PC-9 (cell line): ENCODE results near the gene MED22. TPM values are rescaled to one million over a fixed set of nuclear protein-coding genes. Genes with fewer than 3 reads are reported as not detected.

Experiments used
- BruUV-seq: library from RNA; stranded (reverse); fragments of 400-500 nt; replicated peaks from 2 replicates; lab custom pipeline; 2021; lab: Mats Ljungman, UMichigan
- CTCF ChIA-PET: fragments of 300-600 bp; sonication (Branson Sonifier 250); formaldehyde crosslinking; loops from one replicate; lab custom pipeline; 2022; ENCODE audit warnings: antibody characterized with exemption; lab: Charles Lee
- POLR2A ChIA-PET: fragments of 300-600 bp; sonication (Branson Sonifier 250); formaldehyde crosslinking; loops from one replicate; lab custom pipeline; 2022; ENCODE audit warnings: antibody characterized with exemption; ENCODE audit not compliant: unreplicated experiment; lab: Charles Lee
- DNase-seq, 2 experiments: peaks; one replicate each; pipeline versions ENCODE4 v3.0.0 to v3.0.0-alpha.2; 2015 to 2022; ENCODE audit warnings: mixed read lengths in 1 of 2
- H2AFZ ChIP-seq: fragments of 200-600 bp; sonication (generic); 2 replicates; pipeline ENCODE4 v1.8.1; 2017; ENCODE audit warnings: antibody characterized with exemption
- H3F3A ChIP-seq: fragments of 200-600 bp; sonication (generic); 2 replicates; pipeline ENCODE4 v1.8.1; 2017; ENCODE audit warnings: antibody characterized with exemption, mild to moderate bottlenecking, low read depth; ENCODE audit not compliant: insufficient read depth
- H3K27ac ChIP-seq: fragments of 200-600 bp; sonication (generic); 2 replicates; pipeline ENCODE4 v1.6.1; 2016; ENCODE audit warnings: mixed run types
- H3K27me3 ChIP-seq: fragments of 200-600 bp; sonication (generic); 2 replicates; pipeline ENCODE4 v1.6.1; 2016; ENCODE audit warnings: low read depth, mixed run types; ENCODE audit not compliant: insufficient read depth
- H3K36me3 ChIP-seq: fragments of 200-600 bp; sonication (generic); 2 replicates; pipeline ENCODE4 v1.6.1; 2016; ENCODE audit warnings: low read depth, mixed run types
- H3K4me1 ChIP-seq: fragments of 200-600 bp; sonication (generic); replicated peaks from 2 replicates; pipeline ENCODE4 v1.6.1; 2016; ENCODE audit warnings: mixed run types; ENCODE audit not compliant: insufficient read depth
- H3K4me2 ChIP-seq: fragments of 200-600 bp; sonication (generic); 2 replicates; pipeline ENCODE4 v1.6.1; 2017; ENCODE audit warnings: mixed run types
- H3K4me3 ChIP-seq: fragments of 200-600 bp; sonication (generic); 2 replicates; pipeline ENCODE4 v1.6.1; 2016; ENCODE audit warnings: mixed run types
- H3K79me2 ChIP-seq: fragments of 200-600 bp; sonication (generic); 2 replicates; pipeline ENCODE4 v1.6.1; 2017; ENCODE audit warnings: low read depth, mixed run types
- H3K9me2 ChIP-seq: fragments of 200-600 bp; sonication (generic); 2 replicates; pipeline ENCODE4 v1.8.1; 2017; ENCODE audit warnings: mild to moderate bottlenecking; ENCODE audit not compliant: insufficient read depth
- H3K9me3 ChIP-seq: fragments of 200-600 bp; sonication (generic); 2 replicates; pipeline ENCODE4 v1.8.1; 2016; ENCODE audit warnings: low read depth; ENCODE audit not compliant: insufficient read depth
- H4K20me1 ChIP-seq: fragments of 200-600 bp; sonication (generic); 2 replicates; pipeline ENCODE4 v1.8.1; 2017; ENCODE audit not compliant: insufficient read depth
- EZH2 ChIP-seq: fragments of 200-600 bp; sonication (generic); IDR thresholded peaks from 2 replicates; pipeline ENCODE4 v1.8.0; 2017; ENCODE audit warnings: antibody characterized with exemption, low read depth
- intact Hi-C: fragments of 100-400 bp; cut with micrococcal nuclease; formaldehyde crosslinking; loops from one replicate; pipeline ENCODE4 v1.10.0; 2022; ENCODE audit not compliant: unreplicated experiment
- total RNA-seq: library from RNA; stranded (reverse); gene quantifications from 2 replicates; pipeline ENCODE4 v1.2.3, GENCODE V29; 2021
- TF ChIP-seq, protein P1 (sequence below): fragments of 200-600 bp; sonication (generic); conservative IDR thresholded peaks from 2 replicates; pipeline ENCODE4 v1.6.1; 2017; ENCODE audit warnings: mixed run types, antibody characterized with exemption, mild to moderate bottlenecking, moderate library complexity

The MED22 gene
- total RNA-seq, 1 experiment from 2014 or later: 38.7 TPM

DNA sequence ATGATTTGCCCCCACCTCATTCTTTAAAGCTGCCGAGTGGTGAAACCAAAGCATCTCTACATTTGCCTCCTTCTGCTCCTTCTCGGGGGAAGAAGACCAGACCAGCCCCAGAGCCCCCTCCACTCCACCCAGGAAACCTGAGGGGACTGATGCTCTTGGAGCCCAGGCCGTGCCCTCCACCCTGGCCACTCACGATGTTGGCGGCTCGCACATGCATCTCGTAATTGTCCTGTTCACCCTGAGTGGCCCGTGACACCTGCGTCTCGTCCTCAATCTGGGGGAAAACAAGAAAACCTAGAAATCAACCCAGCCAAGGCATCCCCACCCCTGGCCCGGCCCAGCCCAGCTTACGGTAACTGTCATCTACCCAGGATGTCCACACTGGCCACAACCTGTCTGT is 3.0 kb downstream of the MED22 start:
- no peak overlapping the region for H3K27ac ChIP-seq
- no peaks in the 10 kb centered on the region for H3K27me3 ChIP-seq
- H3K79me2 ChIP-seq: peaks cover 47% of the 10 kb centered on the region
- POLR2A ChIA-PET: no interaction called here
- H3K9me2 ChIP-seq: no peaks in the 10 kb centered on the region
- TF ChIP-seq EZH2: no peak
- TF ChIP-seq, protein P1, sequence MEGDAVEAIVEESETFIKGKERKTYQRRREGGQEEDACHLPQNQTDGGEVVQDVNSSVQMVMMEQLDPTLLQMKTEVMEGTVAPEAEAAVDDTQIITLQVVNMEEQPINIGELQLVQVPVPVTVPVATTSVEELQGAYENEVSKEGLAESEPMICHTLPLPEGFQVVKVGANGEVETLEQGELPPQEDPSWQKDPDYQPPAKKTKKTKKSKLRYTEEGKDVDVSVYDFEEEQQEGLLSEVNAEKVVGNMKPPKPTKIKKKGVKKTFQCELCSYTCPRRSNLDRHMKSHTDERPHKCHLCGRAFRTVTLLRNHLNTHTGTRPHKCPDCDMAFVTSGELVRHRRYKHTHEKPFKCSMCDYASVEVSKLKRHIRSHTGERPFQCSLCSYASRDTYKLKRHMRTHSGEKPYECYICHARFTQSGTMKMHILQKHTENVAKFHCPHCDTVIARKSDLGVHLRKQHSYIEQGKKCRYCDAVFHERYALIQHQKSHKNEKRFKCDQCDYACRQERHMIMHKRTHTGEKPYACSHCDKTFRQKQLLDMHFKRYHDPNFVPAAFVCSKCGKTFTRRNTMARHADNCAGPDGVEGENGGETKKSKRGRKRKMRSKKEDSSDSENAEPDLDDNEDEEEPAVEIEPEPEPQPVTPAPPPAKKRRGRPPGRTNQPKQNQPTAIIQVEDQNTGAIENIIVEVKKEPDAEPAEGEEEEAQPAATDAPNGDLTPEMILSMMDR: no peak
- DNase-seq: no peak
- H3K4me2 ChIP-seq: no peak overlapping the region
- H4K20me1 ChIP-seq: peaks cover 24% of the 10 kb centered on the region
- peaks cover 15% of the 10 kb centered on the region for H3K4me1 ChIP-seq
- H3F3A ChIP-seq: peaks cover 20% of the 10 kb centered on the region
- CTCF ChIA-PET: no interaction called here
- no peak overlapping the region for H2AFZ ChIP-seq
- H3K36me3 ChIP-seq: peaks cover 16% of the 10 kb centered on the region
- no peak overlapping the region for H3K4me3 ChIP-seq
- H3K9me3 ChIP-seq: no peaks in the 10 kb centered on the region
- intact Hi-C loops: no loop called here
- BruUV-seq: no TSS peak

DNA sequence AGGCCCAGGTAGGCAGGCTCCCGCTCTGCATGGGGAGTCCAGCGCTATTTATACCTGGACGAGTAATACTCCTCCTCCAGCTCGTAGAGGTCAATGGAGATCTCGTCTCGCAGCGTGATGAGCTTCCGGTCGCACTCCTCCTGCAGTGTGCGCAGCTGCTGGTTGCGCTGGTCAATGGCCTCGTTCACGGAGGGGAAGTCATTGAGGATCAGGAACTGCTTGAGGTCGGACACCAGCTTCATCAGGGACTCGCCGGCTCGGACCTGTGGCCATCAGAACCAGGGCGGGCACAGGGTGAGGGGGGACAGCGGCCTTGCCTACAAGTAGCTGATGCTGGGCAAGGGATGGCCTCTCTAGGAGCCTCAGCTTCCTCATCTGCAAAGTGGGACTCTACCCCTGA is 3.9 kb downstream of the MED22 start:
- CTCF ChIA-PET: no interaction called here
- H3K9me2 ChIP-seq: no peaks in the 10 kb centered on the region
- no TSS peak for BruUV-seq
- no peaks in the 10 kb centered on the region for H3K27me3 ChIP-seq
- H3K4me3 ChIP-seq: no peak overlapping the region
- no peak overlapping the region for H2AFZ ChIP-seq
- H3K4me1 ChIP-seq: peaks cover 6% of the 10 kb centered on the region; the same call in 1 of the 2 replicates
- POLR2A ChIA-PET: interaction anchor here (0.5 kb wide), 1 partner anchor 8 kb away, joined by 3 read pairs; no protein-coding TSS in a partner anchor
- no peak overlapping the region for H3K4me2 ChIP-seq
- TF ChIP-seq, protein P1: no peak
- peaks cover 38% of the 10 kb centered on the region for H3K79me2 ChIP-seq
- peaks cover 15% of the 10 kb centered on the region for H4K20me1 ChIP-seq
- H3K27ac ChIP-seq: no peak overlapping the region
- H3K36me3 ChIP-seq: peaks cover 7% of the 10 kb centered on the region
- intact Hi-C loops: no loop called here
- DNase-seq: no peak
- H3K9me3 ChIP-seq: no peaks in the 10 kb centered on the region
- peaks cover 11% of the 10 kb centered on the region for H3F3A ChIP-seq

DNA sequence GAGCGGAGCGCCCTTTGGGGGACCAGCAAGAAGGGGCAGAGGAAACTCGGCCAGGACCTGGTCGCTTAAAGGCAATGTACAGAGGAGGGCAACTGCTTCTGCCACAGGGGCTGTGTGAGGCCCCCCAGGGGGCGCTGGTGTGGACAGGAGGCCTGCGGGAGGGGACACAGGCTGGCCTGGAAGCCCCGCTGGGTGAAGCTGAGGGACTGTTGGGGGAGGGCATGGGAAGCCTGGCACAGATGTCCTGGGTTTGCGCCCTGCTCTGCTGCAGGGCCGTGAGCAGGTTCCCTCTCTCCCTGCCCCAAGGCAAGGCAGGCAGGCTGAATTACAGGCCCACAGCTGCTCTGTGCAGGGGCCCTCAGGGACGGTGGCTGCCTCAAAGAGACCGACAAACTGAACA is 5.4 kb downstream of the MED22 start:
- no peak for TF ChIP-seq EZH2
- TF ChIP-seq, protein P1: no peak
- H3K27me3 ChIP-seq: no peaks in the 10 kb centered on the region
- H3K36me3 ChIP-seq: no peaks in the 10 kb centered on the region; the same call in 1 of the 2 replicates
- H3K27ac ChIP-seq: no peak overlapping the region
- no TSS peak for BruUV-seq
- peaks cover 6% of the 10 kb centered on the region; the same call in 1 of the 2 replicates for H3K4me1 ChIP-seq
- no peaks in the 10 kb centered on the region for H3K9me3 ChIP-seq
- no peak overlapping the region for H2AFZ ChIP-seq
- H4K20me1 ChIP-seq: peaks cover 8% of the 10 kb centered on the region
- ChIA-PET CTCF (no interaction called here), POLR2A (no interaction called here)
- H3K9me2 ChIP-seq: no peaks in the 10 kb centered on the region
- H3K4me2 ChIP-seq: no peak overlapping the region
- DNase-seq: no peak
- H3K79me2 ChIP-seq: peaks cover 26% of the 10 kb centered on the region
- H3K4me3 ChIP-seq: no peak overlapping the region
- H3F3A ChIP-seq: no peaks in the 10 kb centered on the region
- intact Hi-C loops: no loop called here
